Epithelial cell of proximal tubule (primary cell): ENCODE data around the gene C14orf132. TPM values are rescaled to one million over a fixed set of nuclear protein-coding genes. Genes with fewer than 3 reads are reported as not detected.

Experiments
- DNase-seq: peaks from one replicate; pipeline ENCODE4 v3.0.0-alpha.2; 2011; ENCODE audit warnings: low read depth
- H3K4me3 ChIP-seq: 2 replicates; pipeline ENCODE4 v1.5.1; 2011; ENCODE audit warnings: low read depth, mild to moderate bottlenecking, low read length
- CTCF ChIP-seq: conservative IDR thresholded peaks from 2 replicates; pipeline ENCODE4 v1.5.1; 2012; ENCODE audit warnings: low read depth, mild to moderate bottlenecking, low read length
- total RNA-seq: library from RNA; depleted of rRNA; stranded (reverse); fragments of >200 nt; gene quantifications from 2 replicates; pipeline ENCODE4 v1.2.3, GENCODE V29; 2015

C14orf132 gene
- total RNA-seq, 1 donor from 2014 or later = 4.0 TPM

GRCh38 chr14:96078625-96079016 is 39.5 kb downstream of the C14orf132 start:
- no peak for DNase-seq
- TF ChIP-seq CTCF = no peak
- no peak overlapping the region for H3K4me3 ChIP-seq

GRCh38 chr14:96079066-96079465 is 39.9 kb downstream of the C14orf132 start:
- no peak overlapping the region for H3K4me3 ChIP-seq
- no peak for DNase-seq
- TF ChIP-seq CTCF = no peak

DNA sequence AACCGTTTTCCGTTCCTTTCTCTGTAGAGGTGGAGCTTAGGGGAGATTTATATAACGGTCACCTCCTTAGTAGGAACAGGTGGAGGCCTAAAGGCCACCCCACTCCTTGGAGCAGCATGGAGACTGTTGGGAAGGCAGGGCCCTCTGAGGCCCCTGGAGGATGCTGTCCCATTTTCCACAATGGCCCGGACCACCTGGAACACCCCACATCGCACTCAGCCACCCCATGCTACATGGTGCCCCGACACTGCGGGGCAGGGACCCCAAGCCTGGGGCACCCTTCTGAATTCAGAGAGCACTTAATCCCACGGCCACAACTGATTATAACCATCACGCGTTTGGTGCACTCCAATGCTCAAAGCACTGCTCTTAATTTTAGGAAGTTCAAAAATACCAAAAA is 41.4 kb downstream of the C14orf132 start:
- no peak for DNase-seq
- no peak for TF ChIP-seq CTCF
- H3K4me3 ChIP-seq = no peak overlapping the region

DNA sequence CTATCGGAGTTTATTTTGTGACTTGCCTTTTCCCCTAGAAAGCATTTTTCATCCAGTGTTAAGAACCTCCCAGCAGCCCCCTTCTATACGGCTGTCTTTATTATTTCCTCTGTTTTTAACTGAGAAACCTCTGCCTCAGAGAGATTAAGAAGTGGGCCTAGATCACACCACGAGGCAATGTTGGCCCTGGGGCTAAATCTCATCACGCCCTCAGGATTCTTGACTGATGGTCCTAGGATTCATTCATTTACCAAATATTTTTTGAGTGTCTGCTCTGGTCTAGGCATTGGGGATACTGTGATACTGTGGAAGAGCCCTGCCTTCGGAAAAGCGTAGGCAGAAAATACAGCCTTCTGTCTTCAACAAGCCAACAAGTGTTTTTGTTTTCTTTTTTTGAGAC is 42.1 kb downstream of the C14orf132 start:
- no peak for TF ChIP-seq CTCF

GRCh38 chr14:96081767-96082400 is 42.7 kb downstream of the C14orf132 start:
- DNase-seq = no peak
- TF ChIP-seq CTCF = no peak
- no peak overlapping the region for H3K4me3 ChIP-seq

More for the DNA sequence above, 42.1 kb downstream of the C14orf132 start:
- no peak overlapping the region for H3K4me3 ChIP-seq
- DNase-seq = no peak

DNA sequence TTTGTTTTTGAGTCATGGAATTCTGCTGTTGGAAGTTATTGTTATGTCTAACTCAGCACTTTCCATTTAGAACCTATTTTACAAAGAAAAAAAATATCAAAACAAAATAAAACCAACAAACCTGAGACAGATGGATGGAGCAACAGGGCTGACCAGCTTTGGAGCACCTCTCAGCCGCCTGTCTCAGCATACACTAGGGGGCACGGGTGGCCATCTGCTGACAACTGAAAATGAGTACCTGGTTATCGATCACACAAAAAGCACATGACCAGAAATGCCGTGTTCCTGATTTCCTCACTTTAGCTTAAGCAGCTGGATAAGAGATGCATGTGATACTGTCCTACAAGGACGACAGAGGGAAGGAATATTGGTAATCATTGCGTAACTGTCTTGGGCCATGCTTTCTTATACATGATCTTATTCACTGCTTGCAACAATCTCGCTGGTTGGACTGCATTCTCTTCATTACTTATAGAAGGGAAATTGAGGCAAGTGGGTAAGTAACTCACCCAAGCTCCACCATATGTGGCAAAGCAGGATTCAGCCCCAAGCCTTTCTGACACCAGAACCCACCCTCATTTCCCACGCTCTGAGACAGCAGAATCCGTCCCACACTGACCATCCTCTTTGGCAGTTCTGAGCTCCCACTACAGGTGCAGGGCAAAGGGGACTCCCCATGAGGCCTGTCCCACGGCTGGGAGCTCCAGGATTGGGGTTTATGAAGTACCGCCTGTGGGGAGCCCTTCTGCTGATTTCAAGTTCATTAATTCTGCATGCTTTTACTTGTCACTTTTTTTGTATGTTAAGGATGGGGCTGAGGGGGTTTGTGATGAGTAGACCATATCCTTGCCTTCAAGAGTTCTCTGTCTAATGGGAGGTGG is 43.5 kb downstream of the C14orf132 start:
- H3K4me3 ChIP-seq = no peak overlapping the region
- no peak for TF ChIP-seq CTCF
- DNase-seq = no peak
